OCI-LY7 (cell line): Measurements from ENCODE around the gene MT1H. TPM values are rescaled to one million over a fixed set of nuclear protein-coding genes. Genes with fewer than 3 reads are reported as not detected.

Experiments used
- BruUV-seq: library from RNA; stranded (reverse); fragments of 400-500 nt; replicated peaks from 2 replicates; lab custom pipeline; 2021; lab: Mats Ljungman, UMichigan
- CTCF ChIA-PET: fragments of 300-600 bp; sonication (Branson Sonifier 250); formaldehyde crosslinking; loops from one replicate; lab custom pipeline; 2022; ENCODE audit warnings: antibody characterized with exemption; ENCODE audit not compliant: unreplicated experiment; lab: Charles Lee
- POLR2A ChIA-PET: fragments of 300-600 bp; sonication (Branson Sonifier 250); formaldehyde crosslinking; loops from one replicate; lab custom pipeline; 2022; ENCODE audit warnings: antibody characterized with exemption; lab: Charles Lee
- DNase-seq: peaks from one replicate; pipeline ENCODE4 v3.0.0-alpha.2; 2015; ENCODE audit warnings: low spot score
- H2AFZ ChIP-seq: fragments of 200-600 bp; sonication (generic), shearing (Covaris generic); 2 replicates; pipeline ENCODE4 v1.6.1; 2014; ENCODE audit warnings: mild to moderate bottlenecking, antibody characterized with exemption, low read length, moderate library complexity
- H3K27ac ChIP-seq: fragments of 200-600 bp; sonication (generic); 2 replicates; pipeline ENCODE4 v1.5.1; 2014; ENCODE audit warnings: mixed run types, low read depth, mild to moderate bottlenecking, moderate library complexity, low read length, inconsistent platforms; ENCODE audit not compliant: poor library complexity, severe bottlenecking
- H3K36me3 ChIP-seq: fragments of 200-600 bp; sonication (generic); 2 replicates; pipeline ENCODE4 v1.6.1; 2014; ENCODE audit warnings: mild to moderate bottlenecking, antibody characterized with exemption, low read length, moderate library complexity, mixed read lengths; ENCODE audit not compliant: insufficient read depth
- H3K4me1 ChIP-seq: fragments of 200-600 bp; sonication (generic); 2 replicates; pipeline ENCODE4 v1.5.1; 2014; ENCODE audit warnings: mild to moderate bottlenecking, low read length; ENCODE audit not compliant: insufficient read depth, poor library complexity, severe bottlenecking
- H3K4me2 ChIP-seq: fragments of 200-600 bp; sonication (generic); 2 replicates; pipeline ENCODE4 v1.6.1; 2014; ENCODE audit warnings: mild to moderate bottlenecking, low read length
- H3K4me3 ChIP-seq: fragments of 200-600 bp; sonication (generic); 2 replicates; pipeline ENCODE4 v1.5.1; 2014; ENCODE audit warnings: mild to moderate bottlenecking, low read depth, low read length; ENCODE audit not compliant: poor library complexity, severe bottlenecking
- H3K79me2 ChIP-seq: fragments of 200-600 bp; sonication (generic); 2 replicates; pipeline ENCODE4 v1.6.1; 2016; ENCODE audit warnings: low read depth, mild to moderate bottlenecking, low read length, moderate library complexity, mixed read lengths; ENCODE audit not compliant: insufficient read depth
- H3K9me2 ChIP-seq: fragments of 200-600 bp; sonication (generic); 2 replicates; pipeline ENCODE4 v1.6.1; 2016; ENCODE audit warnings: mild to moderate bottlenecking, low read length, mixed read lengths; ENCODE audit not compliant: insufficient read depth
- H3K9me3 ChIP-seq: fragments of 200-600 bp; sonication (generic); 2 replicates; pipeline ENCODE4 v1.6.1; 2014; ENCODE audit warnings: mild to moderate bottlenecking, mixed run types, low read length, mixed read lengths
- H4K20me1 ChIP-seq: fragments of 200-600 bp; sonication (generic); 2 replicates; pipeline ENCODE4 v1.6.1; 2014; ENCODE audit warnings: mild to moderate bottlenecking, antibody characterized with exemption, low read length, moderate library complexity, mixed read lengths; ENCODE audit not compliant: insufficient read depth
- CTCF ChIP-seq: fragments of 200-600 bp; sonication (generic); conservative IDR thresholded peaks from 2 replicates; pipeline ENCODE4 v1.5.1; 2014; ENCODE audit warnings: mild to moderate bottlenecking, antibody characterized with exemption, low read length, moderate library complexity, mixed read lengths
- EZH2phosphoT487 ChIP-seq: fragments of 200-600 bp; sonication (generic); IDR thresholded peaks from 2 replicates; pipeline ENCODE4 v1.6.1; 2018; ENCODE audit warnings: low read depth, borderline replicate concordance, mild to moderate bottlenecking, mixed run types, antibody characterized with exemption, low read length, moderate library complexity, mixed read lengths
- intact Hi-C: fragments of 100-400 bp; cut with micrococcal nuclease; formaldehyde crosslinking; loops from one replicate; pipeline ENCODE4 v1.10.0; 2022; ENCODE audit not compliant: unreplicated experiment
- total RNA-seq, 2 experiments: library from RNA; depleted of rRNA in 1 of 2; stranded (reverse); fragments of >200 nt in 1 of 2; shearing (Covaris generic) in 1 of 2; gene quantifications; 2 replicates each; pipeline ENCODE4 v1.2.3, GENCODE V29; 2014 to 2022

MT1H gene
- total RNA-seq, 2 experiments from 2014 or later: not detected

GRCh38 chr16:56628486-56629350, 40.9 kb upstream of the MT1H start:
- no peaks in the 10 kb centered on the region for H3K36me3 ChIP-seq
- TF ChIP-seq CTCF (no peak), EZH2phosphoT487 (no peak)
- no peak overlapping the region for H2AFZ ChIP-seq
- ChIA-PET CTCF (interaction anchor here (0.6 kb wide), 1 partner anchor 29 kb away, joined by 3 read pairs; the partner anchor contains the start of gene MT1F), POLR2A (interaction anchor here (0.7 kb wide), 1 partner anchor 877 kb away, joined by 7 read pairs; no protein-coding TSS in a partner anchor)
- no peaks in the 10 kb centered on the region for H3K79me2 ChIP-seq
- DNase-seq: no peak
- H3K4me1 ChIP-seq: peaks cover 9% of the 10 kb centered on the region
- no peaks in the 10 kb centered on the region for H3K9me3 ChIP-seq
- H3K4me3 ChIP-seq: no peak overlapping the region
- BruUV-seq: no TSS peak
- intact Hi-C loops: no loop called here
- no peak overlapping the region for H3K4me2 ChIP-seq
- no peaks in the 10 kb centered on the region for H4K20me1 ChIP-seq
- no peak overlapping the region for H3K27ac ChIP-seq
- no peaks in the 10 kb centered on the region for H3K9me2 ChIP-seq

- Histone ChIP-seq H3K9me3 (no peaks in the 10 kb centered on the region), H3K79me2 (no peaks in the 10 kb centered on the region), H3K4me1 (peaks cover 9% of the 10 kb centered on the region), H4K20me1 (no peaks in the 10 kb centered on the region), H3K4me3 (no peak overlapping the region), H2AFZ (no peak overlapping the region), H3K36me3 (no peaks in the 10 kb centered on the region), H3K4me2 (no peak overlapping the region), H3K27ac (no peak overlapping the region), H3K9me2 (no peaks in the 10 kb centered on the region)
- no TSS peak for BruUV-seq
- DNase-seq: no peak
- intact Hi-C loops: no loop called here
- ChIA-PET CTCF (no interaction called here), POLR2A (interaction anchor here (0.9 kb wide), 1 partner anchor 17 kb away, joined by 5 read pairs; no protein-coding TSS in a partner anchor)
- no peak for TF ChIP-seq EZH2phosphoT487
- TF ChIP-seq CTCF: no peak
Measured at GRCh38 chr16:56629531-56629930, 40.1 kb upstream of the MT1H start.
